HG02763 (cell line): ENCODE measurements around the gene HOXD11.

Source experiments
- ATAC-seq: cut with Tn5 transposase; IDR thresholded peaks from one replicate; pipeline ENCODE4 v1.9.1; 2021; ENCODE audit warnings: mild to moderate bottlenecking, moderate library complexity; ENCODE audit not compliant: unreplicated experiment

HOXD11 gene

DNA sequence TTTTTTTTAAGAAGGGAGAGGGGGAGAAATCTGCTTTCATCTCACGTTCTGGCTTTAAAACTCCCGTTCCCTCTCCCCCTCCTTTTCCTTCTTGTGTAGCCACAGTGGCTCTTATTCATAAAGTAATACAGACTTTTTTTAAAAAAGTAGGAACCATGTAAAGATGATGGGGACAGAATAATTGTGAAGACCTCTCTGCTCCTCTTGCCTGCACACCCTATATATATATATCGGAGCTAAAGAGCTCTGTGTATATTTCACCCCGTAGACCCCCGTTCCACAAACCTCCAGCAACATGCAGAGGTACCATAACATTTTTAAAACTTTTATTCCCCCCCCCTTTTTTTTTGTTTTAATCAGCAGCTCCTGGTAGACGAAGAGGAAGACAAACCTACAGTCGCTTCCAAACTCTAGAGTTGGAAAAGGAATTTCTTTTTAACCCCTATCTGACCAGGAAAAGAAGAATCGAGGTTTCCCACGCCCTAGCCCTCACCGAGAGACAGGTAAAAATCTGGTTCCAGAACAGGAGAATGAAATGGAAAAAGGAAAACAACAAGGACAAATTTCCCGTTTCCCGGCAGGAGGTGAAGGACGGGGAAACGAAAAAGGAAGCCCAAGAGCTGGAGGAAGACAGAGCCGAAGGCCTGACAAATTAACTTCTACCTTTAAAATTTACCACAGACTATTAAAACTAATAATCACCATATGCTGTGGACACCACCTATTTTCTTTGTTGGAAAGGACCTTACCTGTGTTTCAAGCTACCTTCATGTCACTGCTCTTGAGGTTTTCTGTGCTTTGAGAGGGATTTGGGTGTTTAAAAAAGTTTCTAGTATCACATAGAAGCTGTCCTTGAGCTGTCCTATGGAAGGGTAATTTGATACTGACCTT lies 24.1 kb downstream of the HOXD11 start:
- no peak for ATAC-seq

DNA sequence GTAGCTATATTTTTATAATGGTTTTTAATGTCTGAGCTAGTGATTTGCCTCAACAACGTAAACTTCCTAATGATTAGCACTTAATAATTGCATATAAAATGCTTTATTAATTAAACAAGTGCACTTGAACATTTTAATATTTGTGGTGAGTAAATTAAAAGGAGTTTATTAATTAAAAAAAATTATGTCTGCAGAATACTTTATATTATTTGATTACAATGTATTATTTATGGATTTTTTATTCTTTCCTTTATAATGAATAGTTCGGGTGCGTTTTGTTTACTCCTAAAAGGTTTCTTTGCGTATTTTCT lies 24.7 kb downstream of the HOXD11 start:
- no peak for ATAC-seq

DNA sequence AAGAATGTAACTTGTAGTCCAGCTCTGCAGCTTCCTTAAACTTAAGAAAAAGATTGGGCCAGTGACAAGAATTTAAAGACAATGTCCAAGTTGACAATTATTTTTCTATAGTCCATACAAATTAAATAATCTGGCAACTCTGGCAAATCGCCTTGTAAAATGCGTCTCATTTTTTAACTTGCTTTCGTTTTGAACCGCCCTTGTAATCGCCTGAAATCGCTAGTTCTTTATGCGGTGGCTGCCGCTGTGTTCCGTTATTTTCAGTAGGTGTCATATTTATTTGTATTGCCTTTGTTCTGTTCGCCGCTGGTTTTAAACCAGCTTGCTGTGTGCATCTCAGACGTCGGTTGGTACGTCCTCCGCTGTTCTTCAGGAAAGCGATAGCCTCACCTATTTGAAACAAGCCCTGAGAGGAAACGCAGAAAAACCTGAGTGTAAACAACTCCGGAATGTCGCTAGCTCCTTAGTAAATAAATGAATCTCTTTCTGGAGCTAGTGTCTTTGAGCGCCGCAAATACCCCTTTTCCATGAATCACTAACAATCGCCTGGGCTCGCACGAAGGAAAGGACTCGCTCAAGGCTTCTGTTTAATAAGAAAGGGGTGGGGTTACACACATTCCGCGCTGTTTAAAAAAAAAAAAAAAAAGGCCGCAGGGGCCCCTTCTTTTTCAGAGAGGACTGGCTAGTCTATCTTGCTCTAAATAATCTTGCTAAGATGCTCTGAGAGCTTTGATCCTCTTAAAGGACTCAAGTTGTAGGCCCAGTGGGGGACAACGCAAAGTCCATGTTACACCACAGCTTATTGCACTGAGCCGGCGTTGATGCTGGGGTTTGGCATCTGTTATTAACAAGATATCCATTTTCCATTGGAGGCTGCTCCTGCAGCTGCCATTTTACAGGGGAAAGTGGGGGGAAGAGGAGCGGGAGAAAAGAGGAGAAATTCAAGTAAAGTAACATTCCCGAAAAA lies 25.4 kb downstream of the HOXD11 start:
- no peak for ATAC-seq

GRCh38 chr2:176133389-176133788 lies 26.3 kb downstream of the HOXD11 start:
- ATAC-seq = no peak

GRCh38 chr2:176134035-176134434 lies 27.0 kb downstream of the HOXD11 start:
- ATAC-seq = no peak

GRCh38 chr2:176135035-176135440 lies 28.0 kb downstream of the HOXD11 start:
- ATAC-seq = no peak

- ATAC-seq = no peak
Observed at GRCh38 chr2:176136374-176137251, 29.5 kb downstream of the HOXD11 start.

GRCh38 chr2:176137252-176137580 lies 30.1 kb downstream of the HOXD11 start:
- ATAC-seq = no peak

DNA sequence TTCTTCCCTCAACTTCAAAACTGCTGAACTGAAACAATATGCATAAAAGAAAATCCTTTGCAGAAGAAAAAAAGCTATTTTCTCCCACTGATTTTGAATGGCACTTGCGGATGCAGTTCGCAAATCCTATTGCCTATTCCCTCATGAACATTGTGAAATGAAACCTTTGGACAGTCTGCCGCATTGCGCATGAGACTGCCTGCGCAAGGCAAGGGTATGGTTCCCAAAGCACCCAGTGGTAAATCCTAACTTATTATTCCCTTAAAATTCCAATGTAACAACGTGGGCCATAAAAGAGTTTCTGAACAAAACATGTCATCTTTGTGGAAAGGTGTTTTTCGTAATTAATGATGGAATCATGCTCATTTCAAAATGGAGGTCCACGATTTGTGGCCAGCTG lies 30.8 kb downstream of the HOXD11 start:
- ATAC-seq = no peak

DNA sequence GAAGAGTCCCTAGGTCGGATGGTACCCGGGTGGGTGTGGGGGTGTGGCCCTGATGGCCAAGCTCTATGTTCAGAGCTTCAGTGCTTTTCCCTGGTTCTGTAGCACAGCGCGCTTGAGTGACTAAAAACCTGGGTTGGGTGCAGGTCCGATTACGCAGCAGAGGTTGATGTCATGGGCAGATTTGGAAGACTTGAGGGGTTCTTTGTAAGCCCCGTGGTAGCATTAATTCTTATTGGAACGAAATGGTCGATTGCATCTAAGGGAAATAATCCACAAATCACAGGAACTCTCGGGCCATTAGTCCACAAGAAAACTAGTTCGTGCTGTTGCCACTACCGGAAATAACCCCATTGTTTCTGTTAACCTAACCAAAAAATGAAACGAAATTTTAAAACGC lies 31.4 kb downstream of the HOXD11 start:
- no peak for ATAC-seq

DNA sequence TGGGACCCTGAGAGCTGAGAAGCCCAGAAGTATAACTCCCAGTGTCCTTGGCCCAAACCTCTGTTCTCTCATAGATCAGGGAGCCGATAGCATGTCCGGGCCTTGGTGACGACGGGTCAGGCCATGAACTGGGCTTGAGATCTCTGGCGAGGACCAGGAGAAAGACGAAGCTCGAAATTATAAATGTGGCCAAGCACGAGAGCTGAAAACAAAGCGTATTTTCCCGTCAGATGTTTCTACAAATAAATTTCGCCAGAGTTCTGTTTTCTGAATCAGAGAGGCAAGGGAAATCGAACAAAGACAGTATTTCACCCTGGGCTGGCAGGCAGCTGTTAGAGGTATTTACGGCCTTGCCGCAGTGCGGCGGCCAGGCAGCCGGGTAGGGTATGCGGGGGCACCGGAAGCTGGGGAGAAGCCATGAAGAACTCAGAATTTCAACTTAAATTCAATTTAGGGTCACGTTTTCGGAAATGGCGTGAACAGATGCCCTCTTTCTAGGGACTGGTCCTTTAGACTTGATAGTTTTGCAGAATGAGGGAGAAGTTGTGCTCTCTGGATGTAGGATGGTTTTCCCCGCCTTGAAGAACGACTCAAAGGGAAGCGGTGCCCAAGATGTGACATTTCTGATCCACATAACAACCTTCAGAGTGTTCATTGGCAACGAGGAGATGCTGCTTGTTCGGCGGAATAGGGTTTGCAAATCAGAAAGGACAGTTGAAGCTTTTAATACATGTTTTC lies 32.0 kb downstream of the HOXD11 start:
- no peak for ATAC-seq

DNA sequence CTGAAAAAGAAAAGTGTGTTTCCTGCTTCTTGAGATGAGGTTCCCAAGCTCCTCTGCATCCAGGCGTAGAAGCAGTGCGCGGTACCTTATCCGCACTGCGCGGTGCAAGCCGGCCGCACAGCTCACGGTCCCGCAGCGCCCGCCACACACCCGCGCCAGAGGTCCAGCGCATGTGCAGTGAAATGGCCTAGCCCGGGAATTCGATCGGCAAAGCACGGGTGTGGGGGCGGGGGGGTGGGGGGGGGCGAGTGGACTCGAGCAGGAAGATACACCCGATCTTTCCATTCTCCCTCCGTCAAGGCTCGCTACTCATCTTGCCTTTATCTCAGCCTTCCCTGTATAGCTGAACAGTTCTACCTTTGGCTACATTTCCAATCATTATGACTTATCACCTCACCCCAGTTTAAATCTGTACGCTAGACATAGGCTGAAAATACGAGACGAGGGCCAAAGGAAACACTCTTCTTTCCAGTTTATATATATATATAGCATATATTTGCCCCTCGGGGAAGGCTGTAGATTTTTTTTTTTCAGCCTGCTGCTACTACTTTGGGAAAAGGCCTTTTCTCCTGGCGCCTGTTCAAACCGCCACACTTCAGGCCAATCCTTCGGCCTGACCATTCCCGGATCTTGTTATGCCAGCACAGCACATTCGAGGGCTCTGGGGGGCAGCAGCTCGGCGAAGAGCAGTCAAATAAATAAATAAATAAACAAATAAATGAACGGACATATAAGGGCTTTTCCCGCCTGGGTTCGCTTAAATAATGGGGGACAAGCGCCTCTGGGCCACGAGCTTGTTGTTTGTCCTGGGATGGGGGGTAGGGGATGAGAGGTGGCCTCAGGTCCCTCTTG lies 32.8 kb downstream of the HOXD11 start:
- ATAC-seq = no peak

- peak; percentile 90 for ATAC-seq
Observed at GRCh38 chr2:176140513-176141317, 33.6 kb downstream of the HOXD11 start.

- ATAC-seq = no peak
Observed at GRCh38 chr2:176142281-176142680, 35.2 kb downstream of the HOXD11 start.

DNA sequence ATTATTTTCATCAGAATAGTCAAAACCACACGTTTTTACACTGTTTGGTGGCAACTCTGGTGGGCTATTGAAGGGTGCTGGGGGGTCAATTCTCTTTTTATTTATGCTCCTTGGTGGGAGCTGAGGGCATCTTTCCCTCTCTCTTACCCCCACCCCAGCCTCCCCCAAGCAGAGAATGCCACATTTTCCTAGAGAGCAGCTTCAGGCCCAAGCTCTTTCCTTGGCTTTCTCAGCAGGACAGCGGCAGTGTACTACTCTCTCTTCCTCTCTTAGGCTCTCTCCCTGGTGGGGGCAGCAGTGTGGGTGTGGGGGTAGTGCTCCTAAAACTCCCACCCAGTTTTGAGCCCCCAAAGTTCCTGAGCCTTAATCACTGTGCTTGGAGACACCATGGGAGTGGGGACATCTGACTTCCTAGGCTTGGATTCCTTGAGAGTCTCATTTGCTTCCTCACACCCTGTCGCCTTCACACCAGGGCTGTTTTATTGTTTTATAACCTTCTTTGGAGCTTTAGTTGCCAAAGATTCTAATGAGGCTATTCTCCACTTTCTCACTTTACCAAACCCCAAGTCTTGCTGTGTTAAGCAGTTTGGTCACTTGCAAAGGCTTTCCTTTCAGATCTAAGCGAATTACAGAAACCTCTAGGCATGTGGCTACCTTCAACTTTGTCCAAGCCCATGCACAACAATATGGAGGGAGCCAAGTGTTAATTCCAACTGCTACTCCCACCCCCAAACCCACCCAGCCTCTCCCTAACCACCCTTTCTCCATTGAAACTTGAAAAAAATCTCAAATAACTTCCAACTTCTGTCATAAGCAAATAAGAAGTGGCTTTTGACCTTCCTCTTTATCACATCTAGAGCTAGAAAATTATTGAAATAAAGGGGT lies 38.2 kb downstream of the HOXD11 start:
- ATAC-seq = no peak

DNA sequence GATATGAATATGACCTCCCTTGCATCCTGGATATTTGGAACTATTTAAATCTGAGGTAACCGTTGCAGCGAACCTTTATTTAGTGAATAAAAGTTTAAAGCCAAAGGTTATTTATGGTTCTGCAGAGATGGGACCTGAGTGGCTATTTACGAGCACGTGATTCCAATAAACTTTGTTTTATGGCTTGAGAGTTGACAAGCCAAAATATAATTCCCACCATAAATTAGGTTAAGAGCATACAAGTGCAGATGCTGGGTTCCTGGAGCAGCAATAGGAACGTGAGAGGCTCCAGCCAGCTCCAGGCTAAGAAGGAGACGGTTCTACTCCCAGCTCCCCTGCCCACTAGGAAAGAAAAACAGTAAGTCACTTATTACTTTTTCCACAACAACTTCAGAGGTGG lies 39.0 kb downstream of the HOXD11 start:
- ATAC-seq = no peak

DNA sequence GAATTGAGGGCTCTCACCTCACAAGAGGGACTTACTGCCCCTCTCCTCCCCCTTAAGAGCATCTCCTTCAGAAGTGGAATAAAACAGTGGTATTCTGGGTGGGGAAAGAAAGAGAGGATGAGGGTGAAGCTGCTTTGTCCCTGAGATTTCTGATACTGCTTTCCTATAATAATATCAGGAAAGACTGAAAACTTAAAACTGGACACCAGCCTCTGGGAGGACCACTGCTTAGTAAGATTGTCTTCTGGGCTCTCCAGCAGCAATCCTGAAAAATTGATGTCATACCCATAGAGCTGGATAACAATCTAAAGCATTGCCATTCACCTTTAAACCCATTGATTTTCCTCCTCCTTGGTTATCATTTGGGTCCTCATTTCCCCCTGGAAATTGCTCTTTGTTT lies 39.6 kb downstream of the HOXD11 start:
- ATAC-seq = no peak
